ENCODE results near the gene CPA2.

DNA sequence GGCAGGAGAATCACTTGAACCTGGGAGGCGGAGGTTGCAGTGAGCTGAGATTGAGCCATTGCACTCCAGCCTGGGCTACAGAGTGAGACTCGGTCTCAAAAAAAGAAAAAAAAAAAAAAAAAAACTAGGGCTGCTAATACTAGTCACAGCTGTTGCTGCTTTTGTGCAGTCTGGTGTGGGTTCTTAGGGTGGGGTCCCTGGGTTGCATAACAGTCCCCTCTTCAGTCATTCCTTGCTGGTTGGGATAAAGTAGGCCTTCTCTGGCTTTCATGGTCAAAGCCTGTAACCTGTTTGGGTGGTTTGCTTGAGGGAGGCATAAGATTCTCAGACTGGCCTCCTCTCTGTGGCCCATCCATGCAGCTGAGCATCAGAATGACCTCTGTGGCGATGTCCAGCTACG lies 44.9 kb upstream of the CPA2 start:
- TF ChIP-seq, protein P1, sequence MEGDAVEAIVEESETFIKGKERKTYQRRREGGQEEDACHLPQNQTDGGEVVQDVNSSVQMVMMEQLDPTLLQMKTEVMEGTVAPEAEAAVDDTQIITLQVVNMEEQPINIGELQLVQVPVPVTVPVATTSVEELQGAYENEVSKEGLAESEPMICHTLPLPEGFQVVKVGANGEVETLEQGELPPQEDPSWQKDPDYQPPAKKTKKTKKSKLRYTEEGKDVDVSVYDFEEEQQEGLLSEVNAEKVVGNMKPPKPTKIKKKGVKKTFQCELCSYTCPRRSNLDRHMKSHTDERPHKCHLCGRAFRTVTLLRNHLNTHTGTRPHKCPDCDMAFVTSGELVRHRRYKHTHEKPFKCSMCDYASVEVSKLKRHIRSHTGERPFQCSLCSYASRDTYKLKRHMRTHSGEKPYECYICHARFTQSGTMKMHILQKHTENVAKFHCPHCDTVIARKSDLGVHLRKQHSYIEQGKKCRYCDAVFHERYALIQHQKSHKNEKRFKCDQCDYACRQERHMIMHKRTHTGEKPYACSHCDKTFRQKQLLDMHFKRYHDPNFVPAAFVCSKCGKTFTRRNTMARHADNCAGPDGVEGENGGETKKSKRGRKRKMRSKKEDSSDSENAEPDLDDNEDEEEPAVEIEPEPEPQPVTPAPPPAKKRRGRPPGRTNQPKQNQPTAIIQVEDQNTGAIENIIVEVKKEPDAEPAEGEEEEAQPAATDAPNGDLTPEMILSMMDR (optimal IDR thresholded peaks at IDR 0.05 in 1 of 3, IDR thresholded peaks at IDR 0.05 in 1 of 3, conservative IDR thresholded peaks at IDR 0.05 in 1 of 3; ENCODE audit: extremely low read depth in 1 of 3, insufficient read depth in 2 of 3, low read length in 3 of 3): no peak
- TF ChIP-seq EZH2 (IDR thresholded peaks at IDR 0.05; ENCODE audit: low read length): no peak

All from keratinocyte (primary cell).